H1 (cell line): ENCODE results near the gene SMIM1. TPM values are rescaled to one million over a fixed set of nuclear protein-coding genes. Genes with fewer than 3 reads are reported as not detected.

Experiments used
- CTCF ChIA-PET: fragments of 300-600 bp; sonication (Branson Sonifier 250); formaldehyde crosslinking; loops from one replicate; lab custom pipeline; 2021; ENCODE audit not compliant: partially characterized antibody; lab: Charles Lee
- POLR2A ChIA-PET: fragments of 300-600 bp; sonication (Branson Sonifier 250); formaldehyde crosslinking; loops from one replicate; lab custom pipeline; 2021; ENCODE audit warnings: inconsistent platforms; ENCODE audit not compliant: partially characterized antibody; lab: Charles Lee
- DNase-seq, 2 experiments: peaks; one replicate each; pipeline versions ENCODE4 v3.0.0 to v3.0.0-alpha.2; 2010 to 2022; ENCODE audit warnings: low spot score in 2 of 2, low read depth in 1 of 2, mixed read lengths in 1 of 2
- FAIRE-seq: peaks from 2 replicates; lab custom pipeline; 2011; peaks lifted over from hg19 to GRCh38; lab: Jason Lieb, UNC
- H2AFZ ChIP-seq: 2 replicates; pipeline ENCODE4 v1.8.1; 2012; ENCODE audit warnings: low read length, inconsistent platforms
- H2AK5ac ChIP-seq: 2 replicates; pipeline ENCODE4 v1.6.1; 2013; ENCODE audit warnings: low read depth, low read length
- H2BK120ac ChIP-seq: replicated peaks from 2 replicates; pipeline ENCODE3; 2013; ENCODE audit warnings: low read depth, low read length, inconsistent platforms
- H2BK12ac ChIP-seq: 2 replicates; pipeline ENCODE4 v1.6.1; 2013; ENCODE audit warnings: low read depth, low read length
- H2BK15ac ChIP-seq: 2 replicates; pipeline ENCODE4 v1.6.1; 2013; ENCODE audit warnings: low read length
- H2BK20ac ChIP-seq: 2 replicates; pipeline ENCODE4 v1.6.1; 2013; ENCODE audit warnings: low read length
- H2BK5ac ChIP-seq: 2 replicates; pipeline ENCODE4 v1.6.1; 2013; ENCODE audit warnings: low read depth, low read length
- H3K14ac ChIP-seq: 2 replicates; pipeline ENCODE4 v1.6.1; 2013; ENCODE audit warnings: inconsistent platforms; ENCODE audit not compliant: insufficient read length
- H3K18ac ChIP-seq: 2 replicates; pipeline ENCODE4 v1.6.1; 2013; ENCODE audit warnings: low read length; ENCODE audit errors: extremely low read depth
- H3K23ac ChIP-seq: 2 replicates; pipeline ENCODE4 v1.6.1; 2013; ENCODE audit warnings: inconsistent platforms; ENCODE audit not compliant: insufficient read length
- H3K23me2 ChIP-seq: 2 replicates; pipeline ENCODE4 v1.6.1; 2013; ENCODE audit warnings: low read depth, low read length
- H3K27ac ChIP-seq: 2 replicates; pipeline ENCODE4 v1.6.1; 2011; ENCODE audit warnings: low read depth, low read length, inconsistent platforms
- H3K27me3 ChIP-seq, 4 experiments: replicated peaks in 1 of 4; 1 replicate in 1 of 4; 2 replicates in 3 of 4; pipeline versions ENCODE4 v1.6.1 to v1.8.1; 2011 to 2013; ENCODE audit warnings: low read length in 3 of 4, mild to moderate bottlenecking in 3 of 4, inconsistent platforms in 2 of 4, mixed read lengths in 2 of 4, moderate library complexity in 1 of 4; ENCODE audit not compliant: control insufficient read depth in 3 of 4, insufficient read depth in 3 of 4; ENCODE audit errors: extremely low read depth in 1 of 4
- H3K36me3 ChIP-seq, 4 experiments: 2 replicates each; pipeline versions ENCODE4 v1.6.1 to v1.8.1; 2011 to 2013; ENCODE audit warnings: mild to moderate bottlenecking in 4 of 4, low read length in 3 of 4, moderate library complexity in 2 of 4, control low read depth in 1 of 4, inconsistent platforms in 1 of 4; ENCODE audit not compliant: insufficient read depth in 4 of 4, control insufficient read depth in 2 of 4
- H3K4ac ChIP-seq: replicated peaks from 2 replicates; pipeline ENCODE3; 2013; ENCODE audit warnings: low read length, low read depth, mixed read lengths, inconsistent platforms; ENCODE audit not compliant: insufficient read length
- H3K4me1 ChIP-seq, 4 experiments: replicated peaks in 1 of 4; 1 replicate in 1 of 4; 2 replicates in 3 of 4; pipeline versions ENCODE4 v1.6.1 to v1.8.1; 2011 to 2013; ENCODE audit warnings: low read length in 3 of 4, inconsistent platforms in 2 of 4, mixed read lengths in 1 of 4; ENCODE audit not compliant: insufficient read depth in 4 of 4, control insufficient read depth in 3 of 4
- H3K4me2 ChIP-seq, 2 experiments: 2 replicates each; pipeline versions ENCODE4 v1.6.1 to v1.8.1; 2011 to 2013; ENCODE audit warnings: low read depth in 2 of 2, low read length in 2 of 2, control low read depth in 1 of 2, inconsistent platforms in 1 of 2, mild to moderate bottlenecking in 1 of 2; ENCODE audit not compliant: insufficient read depth in 1 of 2
- H3K4me3 ChIP-seq, 4 experiments: fragments of 200-600, 300-600 bp in 1 of 4; sonication (generic), shearing (Covaris generic), sonication (Bioruptor Twin) in 1 of 4; 2 replicates each; pipeline versions ENCODE4 v1.5.1 to v1.8.1; 2011 to 2016; ENCODE audit warnings: low read length in 4 of 4, low read depth in 3 of 4, control low read depth in 2 of 4, inconsistent platforms in 2 of 4, mild to moderate bottlenecking in 2 of 4, mixed read lengths in 1 of 4, moderate library complexity in 1 of 4; ENCODE audit not compliant: insufficient read depth in 2 of 4; ENCODE audit errors: extremely low read depth in 1 of 4
- H3K56ac ChIP-seq: replicated peaks from 2 replicates; pipeline ENCODE3; 2013; ENCODE audit warnings: low read depth, mild to moderate bottlenecking, mixed read lengths, low read length, inconsistent platforms; ENCODE audit not compliant: insufficient read length
- H3K79me1 ChIP-seq: 2 replicates; pipeline ENCODE4 v1.6.1; 2013; ENCODE audit warnings: low read depth, low read length, control low read depth
- H3K79me2 ChIP-seq, 2 experiments: 2 replicates each; pipeline versions ENCODE4 v1.6.1 to v1.8.1; 2012 to 2013; ENCODE audit warnings: low read length in 2 of 2, mild to moderate bottlenecking in 2 of 2, inconsistent platforms in 1 of 2; ENCODE audit not compliant: insufficient read depth in 2 of 2, control insufficient read depth in 1 of 2
- H3K9ac ChIP-seq, 4 experiments: replicated peaks in 1 of 4; 1 replicate in 1 of 4; 2 replicates in 3 of 4; pipeline versions ENCODE4 v1.6.1 to v1.8.1; 2011 to 2013; ENCODE audit warnings: low read depth in 3 of 4, low read length in 3 of 4, control low read depth in 2 of 4, mild to moderate bottlenecking in 2 of 4, moderate library complexity in 2 of 4, inconsistent platforms in 1 of 4; ENCODE audit errors: extremely low read depth in 1 of 4
- H3K9me3 ChIP-seq, 2 experiments: 2 replicates each; pipeline versions ENCODE4 v1.6.1 to v1.8.1; 2012 to 2013; ENCODE audit warnings: mild to moderate bottlenecking in 2 of 2, moderate library complexity in 2 of 2, control low read depth in 1 of 2, inconsistent platforms in 1 of 2, low read depth in 1 of 2, low read length in 1 of 2, mixed read lengths in 1 of 2; ENCODE audit not compliant: insufficient read depth in 2 of 2
- H4K20me1 ChIP-seq, 2 experiments: replicated peaks in 1 of 2; 2 replicates each; pipeline versions ENCODE3 to v1.8.1; 2011 to 2013; ENCODE audit warnings: inconsistent platforms in 2 of 2, low read length in 2 of 2, mild to moderate bottlenecking in 1 of 2; ENCODE audit not compliant: insufficient read depth in 2 of 2, control insufficient read depth in 1 of 2
- H4K5ac ChIP-seq: 2 replicates; pipeline ENCODE4 v1.6.1; 2013; ENCODE audit warnings: low read length, low read depth, mixed read lengths, inconsistent platforms; ENCODE audit not compliant: insufficient read length
- H4K8ac ChIP-seq: 2 replicates; pipeline ENCODE4 v1.8.0; 2013; ENCODE audit warnings: mild to moderate bottlenecking, moderate library complexity, low read length, inconsistent platforms; ENCODE audit not compliant: insufficient read depth; ENCODE audit errors: extremely low read depth
- H4K91ac ChIP-seq: replicated peaks from 2 replicates; pipeline ENCODE3; 2013; ENCODE audit warnings: low read length, mixed read lengths, inconsistent platforms; ENCODE audit not compliant: insufficient read length
- ATF3 ChIP-seq: IDR thresholded peaks from 2 replicates; pipeline ENCODE4 v1.6.1; 2011; ENCODE audit warnings: low read depth, mild to moderate bottlenecking, low read length; ENCODE audit not compliant: insufficient read depth
- BACH1 ChIP-seq: IDR thresholded peaks from 2 replicates; pipeline ENCODE4 v1.6.1; 2012; ENCODE audit warnings: low read length, improper control_type of control experiment
- BRCA1 ChIP-seq: IDR thresholded peaks from 2 replicates; pipeline ENCODE4 v1.6.1; 2012; ENCODE audit warnings: low read depth, low read length, improper control_type of control experiment
- CBX8 ChIP-seq: fragments of 300-800, 300-1000 bp; sonication (generic); IDR thresholded peaks from 2 replicates; pipeline ENCODE4 v1.7.1; 2016; ENCODE audit warnings: low read depth, low read length, borderline replicate concordance
- CHD2 ChIP-seq: IDR thresholded peaks from 2 replicates; pipeline ENCODE4 v1.6.1; 2012; ENCODE audit warnings: low read length, improper control_type of control experiment
- CREB1 ChIP-seq: IDR thresholded peaks from 2 replicates; pipeline ENCODE4 v1.6.1; 2012; ENCODE audit warnings: inconsistent platforms
- FOSL1 ChIP-seq: IDR thresholded peaks from 2 replicates; pipeline ENCODE4 v1.6.1; 2011; ENCODE audit warnings: mild to moderate bottlenecking, low read depth, low read length, moderate library complexity; ENCODE audit not compliant: insufficient read depth
- KDM4A ChIP-seq: IDR thresholded peaks from one replicate; pipeline ENCODE4 v1.7.1; 2012; ENCODE audit warnings: low read depth, mild to moderate bottlenecking, moderate library complexity, low read length, inconsistent platforms; ENCODE audit not compliant: severe bottlenecking
- POLR2AphosphoS5 ChIP-seq: IDR thresholded peaks from 2 replicates; pipeline ENCODE4 v1.6.1; 2011; ENCODE audit warnings: low read depth, low read length
- POU5F1 ChIP-seq: IDR thresholded peaks from 2 replicates; pipeline ENCODE4 v1.6.1; 2011; ENCODE audit warnings: low read depth, mild to moderate bottlenecking, low read length, moderate library complexity
- RXRA ChIP-seq: IDR thresholded peaks from 2 replicates; pipeline ENCODE4 v1.6.1; 2011; ENCODE audit warnings: low read depth, mild to moderate bottlenecking, low read length, moderate library complexity; ENCODE audit not compliant: insufficient read depth
- SIRT6 ChIP-seq: IDR thresholded peaks from one replicate; pipeline ENCODE4 v1.7.1; 2012; ENCODE audit warnings: low read length, inconsistent platforms
- SIX5 ChIP-seq: IDR thresholded peaks from 2 replicates; pipeline ENCODE4 v1.6.1; 2011; ENCODE audit warnings: mild to moderate bottlenecking, low read depth, low read length
- SRF ChIP-seq: IDR thresholded peaks from 2 replicates; pipeline ENCODE4 v1.6.1; 2011; ENCODE audit warnings: mild to moderate bottlenecking, low read depth, low read length, moderate library complexity
- TBP ChIP-seq: IDR thresholded peaks from 2 replicates; pipeline ENCODE4 v1.6.1; 2011; ENCODE audit warnings: low read depth, low read length, improper control_type of control experiment
- TCF12 ChIP-seq: IDR thresholded peaks from 2 replicates; pipeline ENCODE4 v1.6.1; 2011; ENCODE audit warnings: low read depth, mild to moderate bottlenecking, low read length
- TEAD4 ChIP-seq: IDR thresholded peaks from 2 replicates; pipeline ENCODE4 v1.6.1; 2012; ENCODE audit warnings: low read depth, low read length, inconsistent platforms, mixed read lengths
- WGBS, 2 experiments: shearing (Covaris generic) in 1 of 2; methylation state at CpG; one replicate each; pipeline versions ENCODE4 v1.1.6 to v1.1.7; 2013 to 2015; ENCODE audit warnings: low lambda C conversion rate in 2 of 2, mixed read lengths in 2 of 2, inconsistent platforms in 1 of 2, low coverage in 1 of 2, missing lambda C conversion rate in 1 of 2; ENCODE audit not compliant: insufficient replicate concordance in 2 of 2, insufficient coverage in 1 of 2, insufficient read length in 1 of 2; ENCODE audit errors: extremely low coverage in 1 of 2, missing lambda C conversion rate in 1 of 2; 5-methylcytosine and 5-hydroxymethylcytosine counted together
- polyA plus RNA-seq, 7 experiments: library from polyadenylated mRNA; depleted of rRNA in 3 of 7; stranded (reverse) in 5 of 7; unstranded in 2 of 7; fragments of >200 nt in 5 of 7; fragments of 200-250 nt in 2 of 7; gene quantifications; 1 replicate in 5 of 7; 2 replicates in 1 of 7; 4 replicates in 1 of 7; pipeline versions ENCODE4 v1.2.1 to v1.2.3, GENCODE V29; 2011 to 2013; ENCODE audit warnings: missing spikeins in 2 of 7, mixed read lengths in 2 of 7
- total RNA-seq: library from RNA; stranded (reverse); fragmentation: NEBNext Ultra II Directional; extraction: Animal tissue kit (Norgen Biotek cat#: 25700); gene quantifications from 2 replicates; pipeline ENCODE4 v1.2.1, GENCODE V29; 2021

Gene SMIM1
- total and polyA plus RNA-seq, 2 of the 8 experiments (the other 6 are each of a cell fraction or from before 2014, with no cell fraction given) = 7.7 to 9.7 TPM

GRCh38 chr1:3819771-3820200, 47.2 kb downstream of the SMIM1 start:
- H3K27me3 ChIP-seq = no peaks in the 10 kb centered on the region
- no peak overlapping the region for H4K5ac ChIP-seq
- no peak overlapping the region for H2BK20ac ChIP-seq
- peaks cover 0 to 3% (median 0%) of the 10 kb centered on the region in 4 experiments; a peak in 2 of 8 replicates for H3K36me3 ChIP-seq
- CTCF ChIA-PET = no interaction called here
- 87% methylated on average over 10 of the region's 10 CpGs; no CpG with 5 or more reads in 1 of the 2 experiments for WGBS, 2 experiments
- POLR2A ChIA-PET = no interaction called here
- no peak overlapping the region for H3K9ac ChIP-seq
- no peak overlapping the region for H3K56ac ChIP-seq
- H3K4me2 ChIP-seq = no peak overlapping the region
- no peak overlapping the region for H3K14ac ChIP-seq
- peaks cover 0 to 8% of the 10 kb centered on the region in 2 experiments for H4K20me1 ChIP-seq
- no peak overlapping the region for H4K91ac ChIP-seq
- no peak for FAIRE-seq
- no peak overlapping the region for H2BK5ac ChIP-seq
- H2BK120ac ChIP-seq = no peak overlapping the region
- H3K23ac ChIP-seq = no peak overlapping the region
- H3K79me2 ChIP-seq = no peaks in the 10 kb centered on the region
- H3K23me2 ChIP-seq = no peaks in the 10 kb centered on the region
- no peak overlapping the region for H2AK5ac ChIP-seq
- no peak overlapping the region for H3K27ac ChIP-seq
- no peaks in the 10 kb centered on the region for H3K79me1 ChIP-seq
- no peaks in the 10 kb centered on the region for H3K9me3 ChIP-seq
- DNase-seq = no peak
- H2AFZ ChIP-seq = no peak overlapping the region
- no peak overlapping the region for H3K18ac ChIP-seq
- no peak overlapping the region for H4K8ac ChIP-seq
- no peak overlapping the region for H2BK15ac ChIP-seq
- no peak overlapping the region for H3K4ac ChIP-seq
- no peak overlapping the region for H3K4me3 ChIP-seq
- no peak overlapping the region for H2BK12ac ChIP-seq
- no peaks in the 10 kb centered on the region; a peak in 1 of 7 replicates for H3K4me1 ChIP-seq
- TF ChIP-seq KDM4A (no peak), SIX5 (no peak), BRCA1 (no peak), CREB1 (no peak), TEAD4 (no peak), SIRT6 (no peak), ATF3 (no peak), FOSL1 (no peak), RXRA (no peak), CHD2 (no peak), TBP (no peak), POU5F1 (no peak), POLR2AphosphoS5 (no peak), TCF12 (no peak), SRF (no peak), BACH1 (no peak), CBX8 (no peak)
